GM12874 (cell line): ENCODE results near the gene SMARCD3.

Source experiments
- CTCF ChIP-seq: IDR thresholded peaks from 2 replicates; pipeline ENCODE4 v1.5.1; 2011; ENCODE audit warnings: low read depth, mild to moderate bottlenecking, control low read depth, low read length, moderate library complexity; ENCODE audit not compliant: insufficient read depth

Gene SMARCD3

DNA sequence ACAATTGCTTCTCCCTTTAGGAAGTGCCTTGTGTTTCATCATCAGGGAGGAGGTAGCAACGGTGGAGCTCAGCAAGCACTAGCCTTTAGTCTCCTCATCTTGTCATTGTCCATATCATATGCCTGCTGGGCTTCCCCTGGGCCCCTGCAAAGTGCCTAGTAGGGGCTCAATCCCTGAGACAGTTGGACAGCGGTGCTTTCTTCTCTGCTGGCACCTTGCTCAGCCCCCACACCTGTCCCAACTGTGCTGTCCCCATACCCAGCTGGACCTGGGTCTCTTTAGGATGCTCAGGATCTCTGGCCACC is 5.5 kb downstream of the SMARCD3 start:
- TF ChIP-seq CTCF, result no peak

DNA sequence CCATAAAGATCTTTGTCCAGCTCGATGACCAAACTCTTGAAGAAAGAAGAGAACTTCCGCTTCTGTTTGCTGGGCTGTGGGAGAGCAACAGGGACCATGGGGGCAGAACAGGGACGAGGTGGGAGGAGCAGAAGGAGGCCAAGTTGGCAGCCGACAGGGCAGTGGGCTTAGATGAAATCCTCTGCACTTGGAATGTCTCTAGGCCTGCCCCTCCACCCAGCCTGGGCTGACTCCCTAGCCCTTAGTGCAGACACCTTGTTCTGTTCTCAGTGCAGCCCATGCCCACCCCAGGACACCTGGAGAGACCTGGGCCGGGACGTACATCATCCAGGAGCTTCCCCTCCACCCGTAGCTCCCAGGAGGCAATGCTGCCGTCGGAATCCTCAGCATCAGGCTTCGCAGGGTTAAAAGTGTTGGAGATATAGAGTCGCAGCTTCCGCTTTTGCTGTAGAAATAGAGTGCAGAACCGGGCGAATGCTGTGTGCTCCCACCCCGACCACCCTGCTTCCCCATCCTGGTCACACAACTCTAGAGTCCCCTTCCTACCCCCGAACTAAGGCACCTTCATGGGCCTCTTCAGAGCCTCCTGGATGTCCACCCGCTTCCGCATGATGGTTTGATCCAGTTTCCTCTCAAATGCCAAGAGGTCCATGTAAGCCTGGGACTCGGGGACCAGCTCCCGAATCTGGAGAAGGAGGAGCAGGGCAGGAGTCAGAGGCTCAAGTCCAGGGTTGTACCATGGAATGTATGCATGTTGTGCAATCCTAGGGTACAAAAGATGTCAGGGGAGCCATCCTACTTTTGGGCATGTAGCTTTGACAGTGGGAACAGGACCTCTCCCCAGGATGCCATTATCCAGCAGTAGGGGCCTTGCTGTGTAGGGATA is 6.1 kb downstream of the SMARCD3 start:
- no peak for TF ChIP-seq CTCF

GRCh38 chr7:151241755-151242096 is 6.8 kb downstream of the SMARCD3 start:
- no peak for TF ChIP-seq CTCF

- TF ChIP-seq CTCF, result no peak
Measured at GRCh38 chr7:151240942-151241754, 7.3 kb downstream of the SMARCD3 start.

- TF ChIP-seq CTCF, result no peak
Measured at GRCh38 chr7:151240536-151240935, 8.0 kb downstream of the SMARCD3 start.

GRCh38 chr7:151239837-151240459 is 8.5 kb downstream of the SMARCD3 start:
- TF ChIP-seq CTCF, result no peak
